Measurements from ENCODE around the gene STXBP6. TPM values are rescaled to one million over a fixed set of nuclear protein-coding genes. Genes with fewer than 3 reads are reported as not detected.

The STXBP6 gene
- total and polyA plus RNA-seq, 2 experiments from 2014 or later: 3.8 to 6.4 TPM

DNA sequence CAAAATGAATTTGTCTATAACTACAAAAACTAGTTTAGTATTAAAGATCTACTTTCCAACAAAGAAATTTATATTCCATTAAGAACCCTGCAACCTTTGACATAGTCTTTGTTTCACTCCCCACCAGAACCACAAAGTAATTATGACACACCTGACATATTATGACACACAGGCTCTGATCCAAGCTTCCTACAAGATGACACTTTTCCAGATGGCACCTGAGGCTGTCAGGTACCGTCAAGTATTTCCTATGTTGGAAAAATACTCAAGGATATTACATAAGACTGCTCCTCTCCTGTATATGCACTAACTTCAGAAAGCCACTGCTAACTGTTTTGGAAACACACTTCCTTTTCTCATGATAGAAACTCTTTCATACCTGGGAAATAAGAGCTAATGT, 38.9 kb downstream of the STXBP6 start:
- H3K9me3 ChIP-seq (ENCODE audit: low read depth): no peaks in the 10 kb centered on the region
- no peak overlapping the region for H3K27ac ChIP-seq
- TF ChIP-seq, protein P1, sequence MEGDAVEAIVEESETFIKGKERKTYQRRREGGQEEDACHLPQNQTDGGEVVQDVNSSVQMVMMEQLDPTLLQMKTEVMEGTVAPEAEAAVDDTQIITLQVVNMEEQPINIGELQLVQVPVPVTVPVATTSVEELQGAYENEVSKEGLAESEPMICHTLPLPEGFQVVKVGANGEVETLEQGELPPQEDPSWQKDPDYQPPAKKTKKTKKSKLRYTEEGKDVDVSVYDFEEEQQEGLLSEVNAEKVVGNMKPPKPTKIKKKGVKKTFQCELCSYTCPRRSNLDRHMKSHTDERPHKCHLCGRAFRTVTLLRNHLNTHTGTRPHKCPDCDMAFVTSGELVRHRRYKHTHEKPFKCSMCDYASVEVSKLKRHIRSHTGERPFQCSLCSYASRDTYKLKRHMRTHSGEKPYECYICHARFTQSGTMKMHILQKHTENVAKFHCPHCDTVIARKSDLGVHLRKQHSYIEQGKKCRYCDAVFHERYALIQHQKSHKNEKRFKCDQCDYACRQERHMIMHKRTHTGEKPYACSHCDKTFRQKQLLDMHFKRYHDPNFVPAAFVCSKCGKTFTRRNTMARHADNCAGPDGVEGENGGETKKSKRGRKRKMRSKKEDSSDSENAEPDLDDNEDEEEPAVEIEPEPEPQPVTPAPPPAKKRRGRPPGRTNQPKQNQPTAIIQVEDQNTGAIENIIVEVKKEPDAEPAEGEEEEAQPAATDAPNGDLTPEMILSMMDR (IDR thresholded peaks at IDR 0.05; ENCODE audit: low read depth, low read length): no peak
- H3K27me3 ChIP-seq: no peaks in the 10 kb centered on the region
- DNase-seq (ENCODE audit: low read depth in 1 of 2, low spot score in 1 of 2): no peak
- H3K4me3 ChIP-seq: no peak overlapping the region
- H3K36me3 ChIP-seq: no peaks in the 10 kb centered on the region
- H3K4me1 ChIP-seq (ENCODE audit: low read depth): peaks cover 14% of the 10 kb centered on the region

DNA sequence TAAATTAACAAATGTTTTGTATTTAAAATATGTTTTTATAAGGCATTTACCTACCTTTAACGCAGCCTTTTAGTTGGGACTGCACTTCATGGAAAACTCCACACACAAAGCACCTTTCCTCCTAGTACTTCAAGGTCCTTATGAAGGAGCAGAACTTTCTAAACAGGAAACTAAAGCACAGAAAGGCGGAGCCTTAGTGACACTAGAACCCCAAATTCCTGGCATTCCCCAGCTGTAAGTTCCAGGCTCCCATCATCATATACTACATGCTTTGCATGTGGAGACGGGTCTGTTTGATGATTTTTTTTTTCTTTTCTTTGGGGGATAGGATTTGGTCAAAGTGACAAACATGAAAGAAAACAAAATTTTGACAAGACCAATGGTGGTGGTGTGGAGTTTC, 39.5 kb downstream of the STXBP6 start:
- TF ChIP-seq, protein P1 (IDR thresholded peaks at IDR 0.05; ENCODE audit: low read depth, low read length): no peak
- Histone ChIP-seq H3K9me3 (ENCODE audit: low read depth) (no peaks in the 10 kb centered on the region), H3K27ac (no peak overlapping the region), H3K4me1 (ENCODE audit: low read depth) (peaks cover 12% of the 10 kb centered on the region), H3K36me3 (no peaks in the 10 kb centered on the region), H3K27me3 (no peaks in the 10 kb centered on the region), H3K4me3 (no peak overlapping the region)
- DNase-seq (ENCODE audit: low read depth in 1 of 2, low spot score in 1 of 2): no peak

DNA sequence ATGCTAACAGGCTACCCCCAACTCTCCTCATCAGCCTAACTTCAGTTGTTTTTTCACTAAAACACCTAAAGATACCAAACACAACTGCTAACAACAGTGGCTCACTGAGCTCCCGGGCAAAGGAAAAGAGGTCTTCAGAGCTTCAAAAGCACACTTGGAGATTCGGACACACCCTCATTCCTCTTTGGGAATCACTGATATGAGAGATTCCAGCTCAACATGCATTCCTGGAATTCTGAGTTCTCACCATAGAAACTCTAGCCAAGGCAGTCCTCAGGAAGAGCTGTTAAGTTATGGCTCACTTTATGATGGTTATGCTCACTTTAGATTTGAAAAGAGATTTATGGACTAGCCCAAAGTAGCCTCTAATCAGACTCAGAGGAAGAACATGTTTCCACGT, 40.1 kb downstream of the STXBP6 start:
- no peak overlapping the region for H3K27ac ChIP-seq

DNA sequence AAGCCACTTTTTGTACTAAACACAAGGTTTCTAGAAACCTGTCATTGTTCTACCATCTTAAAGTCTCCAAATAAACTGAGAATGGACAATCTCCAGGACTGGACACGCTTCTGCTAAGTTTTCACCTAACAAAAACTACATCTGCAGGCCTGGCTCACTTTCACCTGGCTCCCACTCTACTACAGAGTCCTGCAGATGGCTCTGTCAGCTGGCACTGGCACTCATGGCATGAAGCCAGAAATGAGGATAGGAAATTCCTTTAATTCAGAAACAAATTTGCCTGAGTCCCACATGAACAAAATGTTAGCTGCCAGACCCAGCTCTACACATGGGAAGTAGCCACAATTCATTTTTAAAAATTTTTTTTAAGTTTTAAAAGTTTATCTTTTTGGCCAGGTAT, 42.1 kb downstream of the STXBP6 start:
- peaks cover 17% of the 10 kb centered on the region for H3K4me1 ChIP-seq (ENCODE audit: low read depth)
- H3K9me3 ChIP-seq (ENCODE audit: low read depth): no peaks in the 10 kb centered on the region
- H3K27ac ChIP-seq: no peak overlapping the region
- no peak for DNase-seq (ENCODE audit: low read depth in 1 of 2, low spot score in 1 of 2)
- H3K4me3 ChIP-seq: no peak overlapping the region
- H3K27me3 ChIP-seq: no peaks in the 10 kb centered on the region
- TF ChIP-seq, protein P1 (IDR thresholded peaks at IDR 0.05; ENCODE audit: low read depth, low read length): no peak
- no peaks in the 10 kb centered on the region for H3K36me3 ChIP-seq

More for the DNA sequence above, 40.1 kb downstream of the STXBP6 start:
- H3K4me1 ChIP-seq (ENCODE audit: low read depth): peaks cover 7% of the 10 kb centered on the region
- peak; percentile 40 to 59 for DNase-seq (ENCODE audit: low read depth in 1 of 2, low spot score in 1 of 2)
- H3K4me3 ChIP-seq: no peak overlapping the region
- TF ChIP-seq, protein P1 (IDR thresholded peaks at IDR 0.05; ENCODE audit: low read depth, low read length): no peak
- H3K36me3 ChIP-seq: no peaks in the 10 kb centered on the region
- H3K9me3 ChIP-seq (ENCODE audit: low read depth): no peaks in the 10 kb centered on the region
- H3K27me3 ChIP-seq: no peaks in the 10 kb centered on the region

DNA sequence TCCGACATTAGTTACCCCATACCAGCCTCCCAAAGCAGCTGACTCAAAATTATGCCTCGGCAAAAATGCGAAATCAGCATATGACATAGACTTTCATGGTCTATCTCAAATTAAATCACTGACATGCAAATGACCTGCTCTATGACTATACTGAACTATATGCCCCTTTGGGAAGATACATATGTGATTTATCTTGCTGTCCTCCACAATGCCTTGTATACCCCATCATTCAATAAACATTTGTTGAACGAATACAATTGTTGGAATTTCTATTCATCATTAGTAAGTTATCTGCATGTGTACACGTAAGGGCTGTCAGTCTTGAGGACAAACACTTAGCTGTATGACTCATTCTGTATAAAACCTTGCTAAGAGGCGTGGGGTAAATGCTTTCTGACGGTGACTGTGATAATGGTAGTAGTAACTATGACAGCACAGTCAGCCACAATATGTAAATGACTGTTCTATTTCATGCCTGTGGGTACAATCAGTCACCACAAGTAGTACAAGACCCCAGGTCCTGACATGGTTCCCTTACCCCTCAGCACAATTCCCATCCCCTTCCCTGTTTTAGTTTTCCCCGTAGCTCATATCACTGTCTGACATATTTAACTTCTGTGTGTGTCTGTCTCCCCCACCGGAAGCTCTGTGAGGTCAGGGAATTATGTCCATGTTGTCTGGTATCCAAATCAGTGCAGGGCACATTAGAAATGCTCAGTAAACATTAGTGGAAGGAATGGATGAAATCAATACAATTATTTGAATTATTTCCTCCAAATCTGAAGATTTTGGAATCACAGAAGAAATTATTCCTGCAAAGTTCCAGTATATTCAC, 42.8 kb downstream of the STXBP6 start:
- H3K36me3 ChIP-seq: no peaks in the 10 kb centered on the region
- peaks cover 17% of the 10 kb centered on the region for H3K4me1 ChIP-seq (ENCODE audit: low read depth)
- TF ChIP-seq, protein P1 (IDR thresholded peaks at IDR 0.05; ENCODE audit: low read depth, low read length): no peak
- H3K27ac ChIP-seq: no peak overlapping the region
- peak in 1 of 2 donors; percentile 87 for DNase-seq (ENCODE audit: low read depth in 1 of 2, low spot score in 1 of 2)
- no peak overlapping the region for H3K4me3 ChIP-seq
- H3K27me3 ChIP-seq: no peaks in the 10 kb centered on the region
- H3K9me3 ChIP-seq (ENCODE audit: low read depth): no peaks in the 10 kb centered on the region

Data from cardiac muscle cell (in vitro differentiated cells and primary cell).